ENCODE measurements around the gene MYO16.

DNA sequence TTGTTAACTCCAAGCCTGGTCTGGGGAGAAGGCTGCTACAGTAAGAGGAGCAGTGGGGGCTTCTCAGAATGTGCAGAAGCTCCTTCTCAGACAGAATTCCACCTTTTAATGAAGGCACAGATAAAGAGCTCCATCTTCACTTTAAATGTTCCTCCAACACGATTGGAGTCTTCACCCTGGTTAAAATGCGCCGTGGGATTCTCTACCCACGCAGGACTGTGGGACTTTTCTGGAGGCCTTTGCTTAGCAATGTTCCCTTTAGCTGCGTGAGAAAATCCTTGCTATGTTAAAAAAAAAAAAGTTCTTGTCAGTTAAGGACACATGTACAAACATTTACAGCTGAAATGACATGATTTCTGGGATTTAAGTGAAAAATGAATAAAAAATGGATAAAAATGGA lies 546.3 kb downstream of the MYO16 start:
- TF ChIP-seq, protein P1, sequence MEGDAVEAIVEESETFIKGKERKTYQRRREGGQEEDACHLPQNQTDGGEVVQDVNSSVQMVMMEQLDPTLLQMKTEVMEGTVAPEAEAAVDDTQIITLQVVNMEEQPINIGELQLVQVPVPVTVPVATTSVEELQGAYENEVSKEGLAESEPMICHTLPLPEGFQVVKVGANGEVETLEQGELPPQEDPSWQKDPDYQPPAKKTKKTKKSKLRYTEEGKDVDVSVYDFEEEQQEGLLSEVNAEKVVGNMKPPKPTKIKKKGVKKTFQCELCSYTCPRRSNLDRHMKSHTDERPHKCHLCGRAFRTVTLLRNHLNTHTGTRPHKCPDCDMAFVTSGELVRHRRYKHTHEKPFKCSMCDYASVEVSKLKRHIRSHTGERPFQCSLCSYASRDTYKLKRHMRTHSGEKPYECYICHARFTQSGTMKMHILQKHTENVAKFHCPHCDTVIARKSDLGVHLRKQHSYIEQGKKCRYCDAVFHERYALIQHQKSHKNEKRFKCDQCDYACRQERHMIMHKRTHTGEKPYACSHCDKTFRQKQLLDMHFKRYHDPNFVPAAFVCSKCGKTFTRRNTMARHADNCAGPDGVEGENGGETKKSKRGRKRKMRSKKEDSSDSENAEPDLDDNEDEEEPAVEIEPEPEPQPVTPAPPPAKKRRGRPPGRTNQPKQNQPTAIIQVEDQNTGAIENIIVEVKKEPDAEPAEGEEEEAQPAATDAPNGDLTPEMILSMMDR (conservative IDR thresholded peaks at IDR 0.05; ENCODE audit: low read length), result no peak
- TF ChIP-seq EZH2phosphoT487 (IDR thresholded peaks at IDR 0.05; ENCODE audit: borderline replicate concordance), result no peak
